Measurements from ENCODE around the gene REELD1. TPM values are rescaled to one million over a fixed set of nuclear protein-coding genes. Genes with fewer than 3 reads are reported as not detected.

The REELD1 gene
- total RNA-seq, 1 experiment from 2014 or later = not detected

- H2BK15ac ChIP-seq (ENCODE audit: low read depth, low read length) = no peak overlapping the region
- no peak overlapping the region for H4K5ac ChIP-seq (ENCODE audit: insufficient read length, low read depth, low read length)
- no peak overlapping the region for H3K4me3 Mint-ChIP-seq
- no peak overlapping the region for H2BK5ac ChIP-seq (ENCODE audit: insufficient read length, low read length)
- H2BK20ac ChIP-seq (ENCODE audit: low read depth, low read length, poor library complexity, severe bottlenecking) = no peak overlapping the region
- H3K27ac ChIP-seq (ENCODE audit: insufficient read length, low read depth, low read length) = no peak overlapping the region
- no peaks in the 10 kb centered on the region for H3K9me3 Mint-ChIP-seq
- H2AFZ ChIP-seq (ENCODE audit: low read length) = no peak overlapping the region
- no peaks in the 10 kb centered on the region for H3K36me3 Mint-ChIP-seq (ENCODE audit: insufficient read depth in 1 of 3, low read depth in 3 of 3)
- no CpG with 5 or more reads among the region's 7 CpGs for WGBS (ENCODE audit: extremely low coverage, insufficient read length, low lambda C conversion rate)
- DNase-seq = no peak
- no peak overlapping the region for H2BK12ac ChIP-seq (ENCODE audit: insufficient read length, low read depth, low read length)
- no peaks in the 10 kb centered on the region for H3K23me2 ChIP-seq (ENCODE audit: insufficient read length, low read depth, low read length, poor library complexity, severe bottlenecking)
- H4K8ac ChIP-seq (replicated peaks; ENCODE audit: insufficient read length, low read depth, low read length) = no peak overlapping the region
- H3K4me1 ChIP-seq (ENCODE audit: insufficient read depth, low read length) = no peaks in the 10 kb centered on the region
- no peak overlapping the region for H3K4me2 ChIP-seq (ENCODE audit: insufficient read depth, insufficient read length, low read length)
- H3K4me1 Mint-ChIP-seq = no peaks in the 10 kb centered on the region
- H3K27me3 ChIP-seq (ENCODE audit: insufficient read depth, low read length) = no peaks in the 10 kb centered on the region
- H2BK120ac ChIP-seq (ENCODE audit: low read depth, low read length, poor library complexity, severe bottlenecking) = no peak overlapping the region
- H3K4ac ChIP-seq (ENCODE audit: low read depth, low read length) = no peak overlapping the region
- H4K20me1 ChIP-seq (ENCODE audit: control insufficient read depth, insufficient read depth, insufficient read length) = no peaks in the 10 kb centered on the region
- TF ChIP-seq CTCF (conservative IDR thresholded peaks at IDR 0.05) = no peak
- H2AK5ac ChIP-seq (ENCODE audit: insufficient read length, low read length) = no peak overlapping the region
- H3K14ac ChIP-seq (ENCODE audit: insufficient read depth, low read length) = no peak overlapping the region
- no peaks in the 10 kb centered on the region for H3K79me1 ChIP-seq (ENCODE audit: insufficient read depth, low read depth, low read length, poor library complexity, severe bottlenecking)
- no peak overlapping the region for H3K56ac ChIP-seq (ENCODE audit: insufficient read length, low read depth, low read length)
- H3T11ph ChIP-seq (ENCODE audit: low read length) = no peak overlapping the region
- H3K9me3 ChIP-seq (ENCODE audit: control insufficient read depth, low read depth, low read length) = no peaks in the 10 kb centered on the region
- no peak overlapping the region for H3K18ac ChIP-seq (ENCODE audit: insufficient read length, low read depth, low read length)
- no peak overlapping the region for H4K91ac ChIP-seq (ENCODE audit: insufficient read length, low read depth, low read length)
- no peak overlapping the region for H3K9ac ChIP-seq (ENCODE audit: extremely low read depth, insufficient read length, low read length)
- no peaks in the 10 kb centered on the region for H3K79me2 ChIP-seq (ENCODE audit: insufficient read depth, low read length)
- H3K27ac Mint-ChIP-seq = no peak overlapping the region
- no peak overlapping the region for H3K23ac ChIP-seq (ENCODE audit: insufficient read length, low read depth, low read length)
- H3K27me3 Mint-ChIP-seq (ENCODE audit: low read depth) = peaks cover 5% of the 10 kb centered on the region
These were observed 2.9 kb upstream of the REELD1 start for GRCh38 chr4:146211440-146211839.

All from H9 (cell line).